ENCODE measurements around the gene GTF3C2.
"Not testable (repeated sequence)": the region's sequence is repeated elsewhere in the genome, so short reads cannot be mapped to it uniquely, and the experiment has no call there.

The GTF3C2 gene

DNA sequence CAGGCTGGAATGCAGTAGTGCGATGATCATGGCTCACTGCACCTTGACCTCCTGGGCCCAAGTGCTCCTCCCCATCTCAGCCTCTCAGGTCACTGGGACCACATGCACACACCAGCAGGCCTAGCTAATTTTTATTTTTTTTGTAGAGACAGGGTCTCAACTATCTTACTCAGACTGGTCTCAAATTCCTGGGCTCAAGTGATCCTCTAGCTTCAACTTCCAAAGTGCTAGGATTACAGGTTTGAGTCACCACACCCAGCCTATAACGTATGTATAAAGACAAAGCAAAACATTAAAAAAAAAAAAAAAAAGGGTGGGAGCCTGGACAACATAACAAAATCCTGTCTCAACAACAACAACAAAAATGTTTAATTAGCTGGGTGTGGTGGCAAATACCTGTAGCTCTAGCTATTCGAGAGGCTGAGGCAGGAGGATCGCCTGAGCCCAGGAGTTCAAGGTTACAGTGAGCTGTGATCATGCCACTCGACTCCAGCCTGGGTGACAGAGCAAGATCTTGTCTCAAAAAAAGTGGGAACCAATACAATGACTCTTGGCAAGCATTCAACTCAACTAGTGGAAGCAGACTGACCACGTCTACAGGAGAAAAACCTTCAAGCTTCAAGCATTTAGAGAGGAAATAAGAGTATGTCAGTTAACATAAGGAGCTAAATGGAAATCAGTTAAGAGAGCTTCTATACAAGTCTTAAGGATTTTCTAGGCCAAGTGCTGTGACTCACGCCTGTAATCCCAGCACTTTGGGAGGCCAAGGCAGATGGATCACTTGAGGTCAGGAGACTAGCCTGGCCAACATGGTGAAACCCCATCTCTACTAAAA, 2.6 kb downstream of the GTF3C2 start:
- DNase-seq (ENCODE audit: low read depth) = no peak
- H3K4me3 ChIP-seq (ENCODE audit: low read depth, low read length) = no peak overlapping the region
- TF ChIP-seq MYC (IDR thresholded peaks at IDR 0.05; ENCODE audit: low read depth, low read length) (no peak), POLR2A (IDR thresholded peaks at IDR 0.05; ENCODE audit: extremely low read depth, insufficient read length) (no peak)
- TF ChIP-seq, protein P1, sequence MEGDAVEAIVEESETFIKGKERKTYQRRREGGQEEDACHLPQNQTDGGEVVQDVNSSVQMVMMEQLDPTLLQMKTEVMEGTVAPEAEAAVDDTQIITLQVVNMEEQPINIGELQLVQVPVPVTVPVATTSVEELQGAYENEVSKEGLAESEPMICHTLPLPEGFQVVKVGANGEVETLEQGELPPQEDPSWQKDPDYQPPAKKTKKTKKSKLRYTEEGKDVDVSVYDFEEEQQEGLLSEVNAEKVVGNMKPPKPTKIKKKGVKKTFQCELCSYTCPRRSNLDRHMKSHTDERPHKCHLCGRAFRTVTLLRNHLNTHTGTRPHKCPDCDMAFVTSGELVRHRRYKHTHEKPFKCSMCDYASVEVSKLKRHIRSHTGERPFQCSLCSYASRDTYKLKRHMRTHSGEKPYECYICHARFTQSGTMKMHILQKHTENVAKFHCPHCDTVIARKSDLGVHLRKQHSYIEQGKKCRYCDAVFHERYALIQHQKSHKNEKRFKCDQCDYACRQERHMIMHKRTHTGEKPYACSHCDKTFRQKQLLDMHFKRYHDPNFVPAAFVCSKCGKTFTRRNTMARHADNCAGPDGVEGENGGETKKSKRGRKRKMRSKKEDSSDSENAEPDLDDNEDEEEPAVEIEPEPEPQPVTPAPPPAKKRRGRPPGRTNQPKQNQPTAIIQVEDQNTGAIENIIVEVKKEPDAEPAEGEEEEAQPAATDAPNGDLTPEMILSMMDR (IDR thresholded peaks at IDR 0.05; ENCODE audit: low read depth, low read length) = no peak
- TF ChIP-seq, protein P2, sequence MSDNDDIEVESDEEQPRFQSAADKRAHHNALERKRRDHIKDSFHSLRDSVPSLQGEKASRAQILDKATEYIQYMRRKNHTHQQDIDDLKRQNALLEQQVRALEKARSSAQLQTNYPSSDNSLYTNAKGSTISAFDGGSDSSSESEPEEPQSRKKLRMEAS (IDR thresholded peaks at IDR 0.05; ENCODE audit: low read depth, low read length) = no peak

DNA sequence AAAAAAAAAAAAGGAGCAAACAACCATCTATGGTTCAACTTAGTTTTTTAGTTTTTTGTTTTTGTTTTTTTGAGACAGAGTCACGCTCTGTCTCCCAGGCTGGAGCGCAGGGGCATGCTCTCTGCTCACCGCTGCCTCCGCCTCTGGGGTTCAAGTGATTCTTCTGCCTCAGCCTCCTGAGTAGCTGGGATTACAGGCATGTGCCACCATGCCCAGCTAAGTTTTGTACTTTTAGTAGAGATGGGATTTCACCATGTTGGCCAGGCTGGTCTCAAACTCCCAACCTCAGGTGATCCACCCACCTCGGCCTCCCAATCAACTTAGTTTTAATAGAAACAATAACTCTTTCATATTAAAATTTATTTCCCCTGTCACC, 3.2 kb downstream of the GTF3C2 start:
- H3K4me3 ChIP-seq (ENCODE audit: low read depth, low read length); DNase-seq (ENCODE audit: low read depth): not testable (repeated sequence)

GRCh38 chr2:27351802-27352598, 4.6 kb downstream of the GTF3C2 start:
- no peak overlapping the region for H3K4me3 ChIP-seq (ENCODE audit: low read depth, low read length)
- DNase-seq (ENCODE audit: low read depth) = no peak
- TF ChIP-seq, protein P1 (IDR thresholded peaks at IDR 0.05; ENCODE audit: low read depth, low read length) = no peak
- TF ChIP-seq, protein P2 (IDR thresholded peaks at IDR 0.05; ENCODE audit: low read depth, low read length) = no peak
- TF ChIP-seq POLR2A (IDR thresholded peaks at IDR 0.05; ENCODE audit: extremely low read depth, insufficient read length) (no peak), MYC (IDR thresholded peaks at IDR 0.05; ENCODE audit: low read depth, low read length) (no peak)

DNA sequence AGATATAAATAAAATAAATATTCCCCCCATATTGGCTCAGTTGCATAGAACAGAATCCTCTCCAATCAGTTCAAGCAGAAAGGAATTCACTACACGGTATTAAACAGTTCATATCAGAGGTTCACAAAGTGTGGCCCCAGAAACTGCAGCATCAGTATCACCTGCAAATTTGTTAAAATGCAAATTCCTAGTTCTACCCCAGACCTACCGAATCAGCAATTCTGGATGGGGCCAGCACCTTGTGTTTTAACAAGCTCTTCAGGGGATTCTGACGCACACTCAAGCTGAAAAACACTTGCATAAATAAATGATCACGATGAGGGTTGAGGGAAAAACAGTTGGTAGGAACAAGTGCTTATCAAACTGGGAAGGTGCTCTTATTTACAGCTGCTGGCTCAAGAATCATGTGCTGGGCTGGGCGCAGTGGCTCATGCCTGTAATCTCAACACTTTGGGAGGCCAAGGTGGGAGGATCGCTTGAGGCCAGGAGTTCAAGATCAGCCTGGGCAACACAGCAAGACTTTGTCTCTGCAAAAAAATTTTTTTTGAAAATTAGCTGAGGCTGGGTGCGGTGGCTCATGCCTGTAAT, 6.4 kb downstream of the GTF3C2 start:
- no peak for TF ChIP-seq MYC (IDR thresholded peaks at IDR 0.05; ENCODE audit: low read depth, low read length)
- no peak for TF ChIP-seq POLR2A (IDR thresholded peaks at IDR 0.05; ENCODE audit: extremely low read depth, insufficient read length)
- TF ChIP-seq, protein P2 (IDR thresholded peaks at IDR 0.05; ENCODE audit: low read depth, low read length) = no peak
- TF ChIP-seq, protein P1 (IDR thresholded peaks at IDR 0.05; ENCODE audit: low read depth, low read length) = no peak
- no peak for DNase-seq (ENCODE audit: low read depth)

GRCh38 chr2:27347641-27348040, 8.9 kb downstream of the GTF3C2 start:
- TF ChIP-seq, protein P2 (IDR thresholded peaks at IDR 0.05; ENCODE audit: low read depth, low read length) = no peak
- TF ChIP-seq POLR2A (IDR thresholded peaks at IDR 0.05; ENCODE audit: extremely low read depth, insufficient read length) (no peak), MYC (IDR thresholded peaks at IDR 0.05; ENCODE audit: low read depth, low read length) (no peak)
- TF ChIP-seq, protein P1 (IDR thresholded peaks at IDR 0.05; ENCODE audit: low read depth, low read length) = no peak
- DNase-seq (ENCODE audit: low read depth) = no peak
- H3K4me3 ChIP-seq (ENCODE audit: low read depth, low read length) = no peak overlapping the region

More for the DNA sequence above, 6.4 kb downstream of the GTF3C2 start:
- H3K4me3 ChIP-seq (ENCODE audit: low read depth, low read length) = no peak overlapping the region

- no peak overlapping the region for H3K4me3 ChIP-seq (ENCODE audit: low read depth, low read length)
- no peak for TF ChIP-seq MYC (IDR thresholded peaks at IDR 0.05; ENCODE audit: low read depth, low read length)
- TF ChIP-seq, protein P1 (IDR thresholded peaks at IDR 0.05; ENCODE audit: low read depth, low read length) = no peak
- TF ChIP-seq, protein P2 (IDR thresholded peaks at IDR 0.05; ENCODE audit: low read depth, low read length) = no peak
- TF ChIP-seq POLR2A (IDR thresholded peaks at IDR 0.05; ENCODE audit: extremely low read depth, insufficient read length) = no peak
- DNase-seq (ENCODE audit: low read depth) = no peak
These were observed 20.4 kb downstream of the GTF3C2 start for GRCh38 chr2:27336173-27336572.
